22Rv1 (cell line): ENCODE data around the gene SLC22A13.

Experiments
- CTCF ChIP-seq: fragments of 450-650 bp; IDR thresholded peaks from 2 replicates; pipeline ENCODE4 v1.5.1; 2017; ENCODE audit warnings: mild to moderate bottlenecking
- ZFX ChIP-seq: fragments of 450-650 bp; IDR thresholded peaks from 2 replicates; pipeline ENCODE4 v1.6.1; 2017; ENCODE audit warnings: antibody characterized with exemption, borderline replicate concordance

- TF ChIP-seq CTCF = no peak
- no peak for TF ChIP-seq ZFX
These were observed 37.6 kb upstream of the SLC22A13 start for GRCh38 chr3:38227989-38228388.
